ENCODE data around the gene HIGD2B.
"Not testable (repeated sequence)": the region's sequence is repeated elsewhere in the genome, so short reads cannot be mapped to it uniquely, and the experiment has no call there.

HIGD2B gene

GRCh38 chr15:72685925-72686794, at the start of gene HIGD2B, which contains the start of gene BBS4:
HIGD2B (minus strand) TSS chr15:72686182; CDS start chr15:72676374, 9,808 bp downstream.
BBS4 (plus strand) TSS chr15:72686207; CDS start chr15:72686228, 21 bp downstream.
- peak; percentile 94 for DNase-seq

GRCh38 chr15:72735111-72735510, 49.1 kb upstream of the HIGD2B start:
- no peak for DNase-seq

- DNase-seq = no peak
Measured at GRCh38 chr15:72733941-72734738, 48.2 kb upstream of the HIGD2B start.

DNA sequence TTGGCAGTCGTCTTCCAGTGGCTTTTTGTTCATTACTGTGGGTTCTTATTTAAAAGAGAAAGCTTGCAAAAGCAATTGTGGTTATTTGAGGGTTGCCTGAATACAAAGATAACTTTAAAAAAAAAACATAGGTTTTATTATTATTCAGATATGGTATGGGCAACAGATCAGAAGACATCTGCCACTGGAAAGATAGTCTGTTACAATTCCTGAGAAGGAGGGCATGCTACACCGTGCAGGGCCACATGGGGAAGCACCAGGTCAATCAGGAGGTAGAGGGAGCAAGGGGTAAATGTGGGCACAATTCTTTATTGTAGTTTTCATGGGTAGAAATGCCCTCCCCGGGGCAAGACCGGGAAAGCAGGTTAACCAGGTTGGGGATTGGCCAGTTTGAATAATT, 46.5 kb upstream of the HIGD2B start:
- DNase-seq = no peak

GRCh38 chr15:72732086-72732485, 46.1 kb upstream of the HIGD2B start:
- DNase-seq = no peak

- no peak for DNase-seq
Measured at GRCh38 chr15:72728821-72729220, 42.8 kb upstream of the HIGD2B start.

DNA sequence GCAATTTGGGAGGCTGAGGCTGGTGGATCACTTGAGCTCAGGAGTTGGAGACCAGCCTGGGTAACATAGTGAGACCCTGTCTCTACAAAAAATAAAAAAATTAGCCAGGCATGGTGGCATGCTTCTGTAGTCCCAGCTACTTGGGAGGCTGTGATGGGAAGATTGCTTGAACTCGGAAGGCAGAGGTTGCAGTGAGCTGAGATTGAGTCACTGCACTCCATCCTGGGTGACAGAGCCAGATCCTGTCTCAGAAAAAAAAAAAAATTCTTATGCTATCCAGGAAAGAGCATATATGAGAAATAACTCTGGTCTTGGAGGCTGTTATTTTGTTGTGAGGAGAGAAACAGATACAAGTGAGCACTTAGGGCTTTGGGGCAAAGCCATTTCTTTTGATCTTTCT, 42.3 kb upstream of the HIGD2B start:
- DNase-seq = not testable (repeated sequence)

DNA sequence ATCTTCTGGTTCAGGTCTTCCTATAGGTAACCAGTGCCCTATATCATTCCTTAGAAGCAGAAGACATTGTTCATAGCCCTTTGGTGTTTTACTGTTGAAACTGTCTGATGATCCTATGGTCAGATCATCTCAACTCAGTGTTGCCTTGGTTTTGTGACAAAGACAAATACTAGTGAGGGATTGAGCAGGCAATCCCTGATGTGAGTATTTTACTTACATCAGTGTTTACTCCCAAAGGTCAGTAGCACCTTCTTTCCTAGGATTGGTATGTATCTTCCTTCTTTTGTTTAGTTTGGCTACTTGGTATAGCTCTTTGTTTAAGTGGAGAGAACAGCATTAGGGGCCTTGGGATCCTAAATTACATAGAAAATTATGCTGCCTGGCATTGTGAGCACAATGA, 41.2 kb upstream of the HIGD2B start:
- no peak for DNase-seq

DNA sequence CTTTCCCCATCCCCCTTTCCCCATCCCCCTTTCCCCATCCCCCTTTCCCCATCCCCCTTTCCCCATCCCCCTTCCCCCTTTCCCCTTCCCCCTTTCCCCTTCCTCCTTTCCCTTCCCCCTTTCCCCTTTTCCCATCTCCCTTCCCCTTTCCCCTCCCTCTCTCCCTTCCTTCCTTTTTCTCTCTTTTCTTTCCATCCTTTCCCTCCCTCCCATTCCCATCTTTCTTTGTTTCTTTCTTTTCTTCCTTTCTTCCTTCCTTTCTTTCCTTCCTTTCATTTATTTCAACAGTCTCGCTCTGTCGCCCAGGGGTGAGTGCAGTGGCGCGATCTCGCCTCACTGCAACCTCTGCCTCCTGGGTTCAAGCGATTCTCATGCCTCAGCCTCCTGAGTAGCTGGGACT, 39.9 kb upstream of the HIGD2B start:
- not testable (repeated sequence) for DNase-seq

DNA sequence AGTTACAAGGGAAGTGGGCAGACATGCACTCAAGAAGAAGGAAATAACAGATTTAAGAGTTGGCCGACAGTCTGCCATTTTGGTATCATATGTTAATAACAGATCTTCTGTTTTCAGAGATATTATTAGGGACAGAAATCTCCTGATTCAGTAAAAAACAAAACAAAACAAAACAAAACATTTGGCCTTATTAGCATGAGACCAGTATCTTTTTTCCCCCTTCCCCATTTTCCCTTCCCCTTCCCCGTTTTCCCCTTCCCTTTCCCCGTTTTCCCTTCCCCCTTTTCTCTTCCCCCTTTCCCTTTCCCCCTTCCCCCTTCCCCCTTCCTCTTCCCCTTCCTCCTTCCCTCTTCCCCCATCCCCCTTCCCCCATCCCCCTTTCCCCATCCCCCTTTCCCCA, 39.5 kb upstream of the HIGD2B start:
- no peak for DNase-seq

DNA sequence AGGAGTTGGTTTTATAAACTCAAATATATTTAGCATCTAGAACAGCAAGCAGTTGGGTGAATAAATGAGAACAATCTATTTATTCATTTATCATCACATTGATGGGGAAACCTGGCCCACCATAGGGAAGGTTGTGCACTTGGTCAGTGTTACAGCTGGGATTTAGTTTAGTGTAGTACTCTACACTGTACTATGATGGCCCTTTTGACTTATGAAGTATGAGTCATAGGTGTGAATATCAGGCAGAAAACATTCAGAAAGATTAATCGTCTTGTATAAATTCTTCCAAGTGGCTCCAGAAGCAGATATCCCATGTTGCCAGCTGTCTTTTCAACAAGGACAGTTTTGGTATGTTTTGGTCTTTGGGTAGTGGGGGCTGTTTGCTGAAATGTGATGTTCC, 38.0 kb upstream of the HIGD2B start:
- no peak for DNase-seq

GRCh38 chr15:72722071-72722696, 36.2 kb upstream of the HIGD2B start:
- DNase-seq = peak; percentile 66

DNA sequence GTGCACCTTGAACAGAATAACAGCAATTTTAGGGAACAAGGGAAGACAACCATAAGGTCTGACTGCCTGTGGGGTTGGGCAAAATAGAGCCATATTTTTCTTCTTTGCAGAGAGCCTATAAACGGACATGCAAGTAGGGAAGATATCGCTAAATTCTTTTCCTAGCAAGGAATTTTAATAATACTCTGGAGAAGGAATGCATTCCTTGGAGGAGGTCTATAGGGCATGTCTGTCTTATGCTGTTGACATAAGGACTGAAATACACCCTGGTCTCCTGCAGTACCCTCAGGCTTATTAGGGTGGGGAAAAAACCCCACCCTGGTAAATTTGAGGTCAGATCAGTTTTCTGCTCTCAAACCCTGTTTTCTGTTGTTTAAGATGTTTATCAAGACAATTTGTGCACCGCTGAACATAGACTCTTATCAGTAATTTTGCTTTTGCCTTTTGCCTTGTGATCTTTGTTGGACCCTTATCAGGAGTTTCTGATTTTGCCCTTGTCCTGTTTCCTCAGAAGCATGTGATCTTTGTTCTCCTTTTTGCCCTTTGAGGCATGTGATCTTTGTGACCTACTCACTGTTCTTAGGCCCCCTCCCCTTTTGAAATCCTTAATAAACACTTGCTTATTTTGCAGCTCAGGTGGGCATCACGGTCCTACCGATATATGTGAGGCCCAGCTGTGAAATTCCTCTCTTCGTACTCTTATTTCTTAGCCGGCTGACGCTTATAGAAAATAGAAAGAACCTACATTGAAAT, 22.7 kb upstream of the HIGD2B start:
- DNase-seq = not testable (repeated sequence)

DNA sequence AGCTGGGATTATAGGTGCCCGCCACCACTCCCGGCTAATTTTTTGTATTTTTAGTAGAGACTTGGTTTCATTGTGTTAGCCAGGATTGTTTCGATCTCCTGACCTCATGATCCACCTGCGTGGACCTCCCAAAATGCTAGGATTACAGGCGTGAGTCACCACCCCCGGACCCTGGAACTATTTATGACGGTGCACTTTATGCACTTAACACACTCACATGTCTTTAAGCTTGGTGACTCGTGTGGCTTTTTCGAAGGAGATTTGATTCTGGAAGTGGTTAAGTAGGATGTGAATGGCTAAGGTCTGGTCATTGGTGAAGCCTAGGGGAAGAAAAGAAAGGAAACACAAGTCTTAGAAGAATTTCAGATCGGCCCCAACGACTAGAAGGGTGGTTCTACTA, 20.3 kb upstream of the HIGD2B start:
- DNase-seq = no peak

DNA sequence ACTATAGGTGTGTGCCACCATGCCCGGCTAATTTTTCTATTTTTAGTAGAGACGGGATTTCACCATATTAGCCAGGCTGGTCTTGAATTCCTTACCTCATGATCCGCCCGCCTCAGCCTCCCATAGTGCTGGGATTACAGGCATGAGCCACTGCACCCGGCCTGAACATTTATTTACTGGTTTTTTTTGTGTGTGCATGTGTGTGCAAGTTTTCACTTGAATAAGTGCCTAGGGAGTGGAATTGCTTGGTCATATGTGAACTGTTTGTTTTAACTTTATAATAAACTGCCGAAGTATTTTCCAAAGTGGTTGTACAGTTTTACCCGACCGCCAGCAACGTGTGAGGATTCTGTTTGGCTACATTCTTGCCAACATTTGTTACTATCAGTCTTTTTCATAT, 14.1 kb upstream of the HIGD2B start:
- DNase-seq = no peak

GRCh38 chr15:72698938-72699337, 13.0 kb upstream of the HIGD2B start:
- no peak for DNase-seq

- DNase-seq = no peak
Measured at GRCh38 chr15:72690938-72691337, 5.0 kb upstream of the HIGD2B start.

DNA sequence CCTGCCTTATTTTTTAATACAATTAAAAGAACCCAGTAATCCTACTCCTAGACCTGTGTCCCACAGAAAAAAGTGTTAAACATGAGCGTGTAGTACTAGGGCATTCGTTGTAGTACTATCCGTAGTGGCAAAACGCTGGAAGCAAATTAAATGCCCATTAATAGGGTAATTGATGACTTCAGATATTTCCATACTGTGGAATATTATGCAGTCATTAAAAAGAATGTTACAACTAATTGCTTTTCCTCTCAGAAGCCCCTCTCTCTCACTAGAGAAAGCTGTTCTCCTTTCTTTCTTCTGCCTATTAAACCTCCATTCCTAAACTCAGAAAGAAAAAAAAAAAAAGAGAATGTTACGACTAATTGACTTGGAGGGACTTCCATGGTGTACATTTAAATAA, 2.7 kb upstream of the HIGD2B start:
- DNase-seq = no peak

DNA sequence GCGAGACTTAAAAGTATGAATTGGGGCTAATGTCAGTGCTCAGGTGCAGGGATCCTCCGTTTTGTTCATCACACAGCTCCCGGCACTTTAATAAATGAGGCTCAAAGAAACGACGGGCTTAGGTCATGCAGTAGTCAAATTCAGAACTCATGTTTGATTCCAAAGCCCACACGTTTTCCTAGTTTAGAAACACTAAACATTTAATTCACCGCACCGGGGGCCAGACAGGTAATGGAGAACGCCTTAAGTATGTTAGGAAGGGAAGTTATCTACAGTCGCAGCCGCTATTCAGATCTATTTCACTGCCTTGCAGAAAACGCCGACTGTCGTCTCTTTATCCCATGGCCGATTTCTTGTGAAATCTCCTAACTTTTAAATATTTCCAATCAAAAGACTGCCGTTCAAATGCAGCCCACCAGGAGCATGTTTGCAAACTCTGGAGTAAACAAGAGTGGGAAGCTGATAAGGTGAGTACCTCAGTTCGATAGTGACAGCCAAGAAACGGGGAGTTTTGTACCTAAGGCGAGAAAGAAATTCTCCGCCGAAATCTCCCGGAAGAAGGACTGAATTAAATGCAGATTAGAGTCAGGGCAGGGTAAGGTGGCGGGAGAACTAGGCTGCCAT, 569 bp downstream of the HIGD2B start:
- no peak for DNase-seq

- no peak for DNase-seq
Measured at GRCh38 chr15:72682772-72683171, 3.2 kb downstream of the HIGD2B start.

GRCh38 chr15:72680931-72681330, 5.1 kb downstream of the HIGD2B start:
- no peak for DNase-seq

DNA sequence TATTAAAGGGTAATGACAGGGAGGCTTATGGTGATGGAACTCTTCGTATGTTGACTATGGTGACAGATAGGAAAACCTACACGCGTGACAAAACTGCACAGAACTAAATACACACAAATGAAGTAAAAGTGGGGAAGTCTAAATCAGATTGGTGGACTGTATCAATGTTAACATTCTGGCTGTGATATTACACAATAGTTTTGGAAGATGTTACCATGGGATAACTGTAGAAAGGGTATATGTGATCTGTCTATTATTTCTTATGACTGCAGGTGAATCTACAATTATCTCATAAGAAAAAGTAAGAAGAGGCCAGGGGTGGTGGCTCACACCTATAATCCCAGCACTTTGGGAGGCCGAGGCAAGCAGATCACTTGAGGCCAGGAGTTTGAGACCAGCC, 9.1 kb downstream of the HIGD2B start:
- DNase-seq = no peak
